CD4-positive, alpha-beta T cell (primary cell): ENCODE measurements around the gene CSRP1. TPM values are rescaled to one million over a fixed set of nuclear protein-coding genes. Genes with fewer than 3 reads are reported as not detected.

Experiments
- ATAC-seq: fragments of 200-7000 bp; cut with Tn5 transposase; one replicate; pipeline ENCODE4 v1.10.0; 2022; ENCODE audit warnings: mild to moderate bottlenecking; ENCODE audit not compliant: poor library complexity
- CTCF ChIA-PET: fragments of 350-600 bp; sonication (Branson Sonifier 250); formaldehyde crosslinking; loops from one replicate; lab custom pipeline; 2021; ENCODE audit warnings: antibody characterized with exemption, inconsistent platforms; lab: Charles Lee
- POLR2A ChIA-PET: fragments of 350-600 bp; sonication (Branson Sonifier 250); formaldehyde crosslinking; loops from one replicate; lab custom pipeline; 2021; ENCODE audit warnings: antibody characterized with exemption, inconsistent platforms; lab: Charles Lee
- DNase-seq, 14 experiments: peaks; one replicate each; pipeline ENCODE4 v3.0.0-alpha.2; 2013 to 2020; ENCODE audit warnings: mixed read lengths in 2 of 14
- H3K27ac ChIP-seq, 2 donors: one replicate each; pipeline versions ENCODE4 v1.5.1 to v1.7.0; 2013; ENCODE audit warnings: low read length in 2 of 2, low read depth in 1 of 2, mild to moderate bottlenecking in 1 of 2
- H3K27me3 ChIP-seq, 2 experiments: 1 replicate in 1 of 2; 2 replicates in 1 of 2; pipeline versions ENCODE4 v1.6.1 to v1.7.0; 2013; ENCODE audit warnings: low read length in 2 of 2, control low read depth in 1 of 2, mild to moderate bottlenecking in 1 of 2, moderate library complexity in 1 of 2; ENCODE audit not compliant: insufficient read depth in 2 of 2, control insufficient read depth in 1 of 2
- H3K36me3 ChIP-seq: one replicate; pipeline ENCODE4 v1.6.1; 2013; ENCODE audit warnings: low read length, control low read depth; ENCODE audit not compliant: insufficient read depth
- H3K4me1 ChIP-seq: one replicate; pipeline ENCODE4 v1.6.1; 2013; ENCODE audit warnings: low read length, control low read depth; ENCODE audit not compliant: insufficient read depth
- H3K4me3 ChIP-seq: one replicate; pipeline ENCODE4 v1.5.1; 2013; ENCODE audit warnings: mild to moderate bottlenecking, low read length, moderate library complexity
- H3K9me3 ChIP-seq, 2 experiments: 1 replicate in 1 of 2; 2 replicates in 1 of 2; pipeline versions ENCODE4 v1.6.1 to v1.7.0; 2013; ENCODE audit warnings: low read length in 2 of 2, mild to moderate bottlenecking in 2 of 2, control low read depth in 1 of 2, moderate library complexity in 1 of 2; ENCODE audit not compliant: control insufficient read depth in 1 of 2, insufficient read depth in 1 of 2
- H3K27ac Mint-ChIP-seq: one replicate; pipeline ENCODE4 v1.8.0; 2020; ENCODE audit warnings: mixed read lengths
- H3K27me3 Mint-ChIP-seq: one replicate; pipeline ENCODE4 v1.8.0; 2021; ENCODE audit warnings: mixed read lengths
- H3K36me3 Mint-ChIP-seq: one replicate; pipeline ENCODE4 v1.8.0; 2021; ENCODE audit warnings: low read depth, mixed read lengths
- H3K4me1 Mint-ChIP-seq: one replicate; pipeline ENCODE4 v1.8.0; 2021; ENCODE audit warnings: low read depth, mixed read lengths
- H3K4me3 Mint-ChIP-seq: one replicate; pipeline ENCODE4 v1.8.0; 2020; ENCODE audit warnings: mild to moderate bottlenecking, mixed read lengths
- H3K9me3 Mint-ChIP-seq: one replicate; pipeline ENCODE4 v1.8.0; 2020; ENCODE audit warnings: mixed read lengths
- intact Hi-C, 2 experiments: fragments of 100-400 bp; cut with DNase I in 1 of 2; cut with micrococcal nuclease in 1 of 2; formaldehyde crosslinking; loops; one replicate each; pipeline versions ENCODE4 v1.15.1 to v1.9.0; 2023 to 2025; cut with DNase I, micrococcal nuclease
- total RNA-seq, 174 experiments: library from RNA in 2 of 174; stranded (reverse) in 2 of 174; gene quantifications; one replicate each; pipeline ENCODE4 v1.2.3 and lab custom pipeline; 2021 to 2026
- TF ChIP-seq, protein P1 (sequence below): fragments of 200-600 bp; IDR thresholded peaks from one replicate; pipeline ENCODE4 v1.8.0; 2022; ENCODE audit warnings: antibody characterized with exemption, mild to moderate bottlenecking

Gene CSRP1
- total RNA-seq, 2 experiments from 2014 or later = 34.8 to 39.9 TPM

DNA sequence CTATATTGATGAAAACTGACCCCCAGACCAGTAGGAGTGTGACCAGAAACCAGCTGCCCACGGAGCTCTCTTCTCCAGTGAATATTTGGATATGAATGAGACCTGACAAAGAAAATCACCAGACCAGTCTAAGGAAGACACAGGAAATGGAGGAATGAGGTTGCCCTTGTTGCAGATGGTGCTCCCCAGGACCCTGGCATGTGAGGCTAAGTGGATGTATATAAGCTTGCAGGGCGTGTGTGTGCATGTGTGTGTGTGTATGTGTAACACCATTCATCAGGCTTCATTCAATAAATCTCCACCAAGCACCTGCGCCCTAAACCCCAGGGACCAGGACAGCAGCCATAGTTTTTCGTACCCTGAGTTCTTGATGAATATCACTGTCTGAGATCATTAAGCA is 52.3 kb downstream of the CSRP1 start:
- CTCF ChIA-PET = no interaction called here
- Mint-ChIP-seq H3K4me3 (no peak overlapping the region), H3K27me3 (peaks cover 5% of the 10 kb centered on the region), H3K27ac (no peak overlapping the region), H3K4me1 (no peaks in the 10 kb centered on the region), H3K36me3 (no peaks in the 10 kb centered on the region), H3K9me3 (peaks cover 2% of the 10 kb centered on the region)
- TF ChIP-seq, protein P1, sequence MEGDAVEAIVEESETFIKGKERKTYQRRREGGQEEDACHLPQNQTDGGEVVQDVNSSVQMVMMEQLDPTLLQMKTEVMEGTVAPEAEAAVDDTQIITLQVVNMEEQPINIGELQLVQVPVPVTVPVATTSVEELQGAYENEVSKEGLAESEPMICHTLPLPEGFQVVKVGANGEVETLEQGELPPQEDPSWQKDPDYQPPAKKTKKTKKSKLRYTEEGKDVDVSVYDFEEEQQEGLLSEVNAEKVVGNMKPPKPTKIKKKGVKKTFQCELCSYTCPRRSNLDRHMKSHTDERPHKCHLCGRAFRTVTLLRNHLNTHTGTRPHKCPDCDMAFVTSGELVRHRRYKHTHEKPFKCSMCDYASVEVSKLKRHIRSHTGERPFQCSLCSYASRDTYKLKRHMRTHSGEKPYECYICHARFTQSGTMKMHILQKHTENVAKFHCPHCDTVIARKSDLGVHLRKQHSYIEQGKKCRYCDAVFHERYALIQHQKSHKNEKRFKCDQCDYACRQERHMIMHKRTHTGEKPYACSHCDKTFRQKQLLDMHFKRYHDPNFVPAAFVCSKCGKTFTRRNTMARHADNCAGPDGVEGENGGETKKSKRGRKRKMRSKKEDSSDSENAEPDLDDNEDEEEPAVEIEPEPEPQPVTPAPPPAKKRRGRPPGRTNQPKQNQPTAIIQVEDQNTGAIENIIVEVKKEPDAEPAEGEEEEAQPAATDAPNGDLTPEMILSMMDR = no peak
- no peaks in the 10 kb centered on the region for H3K36me3 ChIP-seq
- DNase-seq = no peak
- no peaks in the 10 kb centered on the region for H3K4me1 ChIP-seq
- H3K4me3 ChIP-seq = no peak overlapping the region
- H3K27me3 ChIP-seq = peaks cover 0 to 2% of the 10 kb centered on the region in 2 experiments
- no peak for ATAC-seq
- intact Hi-C loops = no loop called here
- no peak overlapping the region for H3K27ac ChIP-seq
- POLR2A ChIA-PET = no interaction called here
- H3K9me3 ChIP-seq = no peaks in the 10 kb centered on the region

DNA sequence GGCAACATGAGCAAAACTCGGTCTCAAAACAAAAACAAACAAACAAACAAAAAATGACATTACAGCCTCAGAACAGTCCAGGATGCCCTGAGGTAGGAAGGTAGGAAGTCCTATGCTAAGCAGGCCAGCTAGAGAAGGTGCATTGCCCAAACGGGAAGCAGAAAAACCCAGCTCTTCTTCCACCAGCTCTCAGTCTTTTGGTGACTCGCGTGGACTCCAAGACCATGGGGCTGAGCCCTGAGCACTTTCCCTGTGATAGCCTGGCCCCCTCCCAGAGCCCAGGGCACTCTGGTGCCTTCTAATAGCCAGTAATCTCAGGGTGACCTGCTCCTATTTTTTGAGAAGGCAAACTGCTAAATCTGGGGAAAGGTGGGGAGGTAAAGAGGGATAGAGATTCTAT is 54.1 kb downstream of the CSRP1 start:
- H3K4me1 Mint-ChIP-seq = peaks cover 3% of the 10 kb centered on the region
- peaks cover 2% of the 10 kb centered on the region for H3K9me3 Mint-ChIP-seq
- Histone ChIP-seq H3K4me3 (no peak overlapping the region), H3K9me3 (no peaks in the 10 kb centered on the region), H3K4me1 (peaks cover 7% of the 10 kb centered on the region), H3K36me3 (no peaks in the 10 kb centered on the region), H3K27me3 (peaks cover 0 to 2% of the 10 kb centered on the region in 2 experiments), H3K27ac (no peak overlapping the region)
- ChIA-PET CTCF (no interaction called here), POLR2A (no interaction called here)
- no peak overlapping the region for H3K4me3 Mint-ChIP-seq
- no peaks in the 10 kb centered on the region for H3K36me3 Mint-ChIP-seq
- intact Hi-C loops = no loop called here
- TF ChIP-seq, protein P1 = no peak
- H3K27ac Mint-ChIP-seq = no peak overlapping the region
- H3K27me3 Mint-ChIP-seq = peaks cover 8% of the 10 kb centered on the region
- ATAC-seq (no peak), DNase-seq (no peak)

DNA sequence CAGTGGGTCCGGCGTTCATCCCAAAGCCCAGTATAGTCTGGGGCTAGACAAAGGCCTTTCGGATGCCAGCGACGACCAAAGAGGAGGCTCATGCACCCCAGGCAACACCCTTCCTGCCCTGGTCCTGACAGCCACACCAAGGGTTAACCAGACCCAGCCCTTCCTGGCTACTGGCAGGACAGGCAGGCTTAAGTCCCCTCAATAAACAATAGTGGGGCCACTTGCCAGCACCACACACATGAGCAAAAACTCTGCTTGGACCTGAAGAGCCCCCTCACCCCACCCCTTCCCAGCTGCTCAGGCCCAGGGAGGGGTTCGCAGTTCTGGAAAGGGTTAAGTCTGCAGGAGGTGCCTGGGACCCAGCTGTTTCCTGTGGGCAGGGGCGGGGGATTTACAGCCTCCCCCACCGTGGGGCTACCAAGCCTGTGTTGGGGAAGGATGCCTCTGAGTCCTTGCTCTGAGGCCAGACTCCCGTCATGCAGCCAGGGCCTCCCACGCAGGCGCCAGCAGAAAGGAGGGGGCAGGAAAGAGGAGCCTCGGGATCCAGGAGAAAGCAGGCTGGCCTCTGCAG is 56.1 kb downstream of the CSRP1 start:
- Histone ChIP-seq H3K9me3 (no peaks in the 10 kb centered on the region), H3K4me1 (peaks cover 9% of the 10 kb centered on the region), H3K36me3 (no peaks in the 10 kb centered on the region), H3K27me3 (peaks cover 0 to 2% of the 10 kb centered on the region in 2 experiments), H3K27ac (no peak overlapping the region), H3K4me3 (no peak overlapping the region)
- ATAC-seq (no peak), DNase-seq (no peak)
- CTCF ChIA-PET = interaction anchor here (1.4 kb wide), 1 partner anchor 15 kb away, joined by 5 read pairs; no protein-coding TSS in a partner anchor
- Mint-ChIP-seq H3K9me3 (peaks cover 2% of the 10 kb centered on the region), H3K27me3 (peaks cover 10% of the 10 kb centered on the region), H3K27ac (no peak overlapping the region), H3K4me1 (peaks cover 4% of the 10 kb centered on the region), H3K36me3 (no peaks in the 10 kb centered on the region), H3K4me3 (no peak overlapping the region)
- POLR2A ChIA-PET = no interaction called here
- TF ChIP-seq, protein P1 = no peak
- intact Hi-C loops = no loop called here
